NCI-H2196 (cell line): Measurements from ENCODE around the gene SPON1.
A peak's percentile ranks its signal among the peaks of the same experiment; 100 is the strongest.
"Not testable (repeated sequence)": the region's sequence is repeated elsewhere in the genome, so short reads cannot be mapped to it uniquely, and the experiment has no call there.

Experiments used
- DNase-seq: peaks from one replicate; lab custom pipeline; 2025; ENCODE audit not compliant: unreplicated experiment; lab: John Stamatoyannopoulos, UW

Gene SPON1

DNA sequence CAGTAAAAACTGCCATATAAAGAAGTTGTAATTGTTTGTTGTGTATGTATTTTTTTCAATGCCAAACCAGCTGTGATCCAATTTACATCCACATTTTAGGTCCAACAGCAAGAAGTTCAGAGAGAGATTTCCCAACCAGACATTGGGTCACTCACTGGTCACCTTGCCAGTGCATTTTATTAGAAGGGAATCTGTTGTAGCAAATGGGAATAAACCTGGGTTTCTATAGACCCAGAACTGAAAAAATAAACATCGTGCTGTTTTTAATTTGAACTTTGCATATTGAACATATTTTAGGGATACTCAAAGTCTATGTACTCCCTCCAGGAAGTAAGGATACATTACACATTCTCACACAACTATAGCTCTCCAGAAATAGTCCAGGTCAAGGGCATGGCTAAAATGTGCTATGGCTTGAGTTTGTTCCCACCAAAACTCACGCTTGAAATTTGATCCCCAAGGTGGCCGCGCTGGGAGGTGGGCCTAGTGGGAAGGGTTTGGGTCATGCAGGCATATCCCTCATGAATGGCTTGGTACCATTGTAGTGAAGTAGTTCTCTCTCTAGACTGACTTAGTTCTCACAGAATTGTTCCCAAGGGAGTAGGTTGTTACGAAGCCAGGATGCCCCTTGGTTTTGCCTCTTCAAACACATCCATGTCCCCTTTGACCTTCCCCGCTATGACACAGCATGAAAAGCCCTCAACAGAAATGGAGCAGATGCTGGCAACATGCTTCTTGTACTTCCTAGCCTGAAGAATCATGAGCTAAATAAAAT, 305.5 kb downstream of the SPON1 start:
- no peak for DNase-seq

DNA sequence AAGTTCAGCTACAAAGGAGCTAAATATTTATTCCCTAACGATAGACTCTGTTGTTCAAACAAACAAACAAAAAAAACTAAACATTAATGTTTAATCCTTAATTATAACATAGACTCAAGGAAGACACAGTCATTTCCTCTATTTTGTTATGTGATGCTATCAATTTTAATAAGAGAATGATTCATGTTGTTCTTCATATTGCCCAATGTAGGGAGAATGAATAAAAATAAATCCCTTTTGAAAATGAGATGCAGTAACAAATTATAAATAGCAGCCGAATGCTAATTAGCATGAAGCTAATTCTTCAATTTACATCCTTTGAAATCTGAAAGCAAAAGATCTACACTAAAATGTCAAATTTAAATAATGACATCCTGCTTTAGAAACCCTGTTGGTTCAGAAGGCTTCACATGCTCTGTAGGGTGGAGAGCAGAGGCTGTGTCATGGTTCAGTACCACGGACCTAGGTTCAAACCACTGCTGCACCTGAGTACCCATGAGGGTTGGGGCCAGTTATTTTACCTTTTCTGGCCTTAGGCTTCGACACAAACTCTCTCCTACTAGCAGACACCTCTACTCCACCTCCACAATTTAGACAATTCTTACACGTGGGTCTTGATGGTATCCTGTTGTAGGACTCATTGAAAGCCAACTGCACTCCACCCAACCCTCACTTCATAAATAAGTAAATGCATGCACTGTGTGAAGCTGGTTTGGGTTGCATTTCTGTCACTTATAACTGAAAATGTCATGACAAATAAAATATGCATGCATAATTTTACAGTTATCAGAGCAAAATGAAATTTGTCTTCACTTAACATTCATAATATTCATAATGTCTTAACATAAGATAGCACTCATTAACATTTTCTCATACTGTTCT, 307.4 kb downstream of the SPON1 start:
- no peak for DNase-seq

DNA sequence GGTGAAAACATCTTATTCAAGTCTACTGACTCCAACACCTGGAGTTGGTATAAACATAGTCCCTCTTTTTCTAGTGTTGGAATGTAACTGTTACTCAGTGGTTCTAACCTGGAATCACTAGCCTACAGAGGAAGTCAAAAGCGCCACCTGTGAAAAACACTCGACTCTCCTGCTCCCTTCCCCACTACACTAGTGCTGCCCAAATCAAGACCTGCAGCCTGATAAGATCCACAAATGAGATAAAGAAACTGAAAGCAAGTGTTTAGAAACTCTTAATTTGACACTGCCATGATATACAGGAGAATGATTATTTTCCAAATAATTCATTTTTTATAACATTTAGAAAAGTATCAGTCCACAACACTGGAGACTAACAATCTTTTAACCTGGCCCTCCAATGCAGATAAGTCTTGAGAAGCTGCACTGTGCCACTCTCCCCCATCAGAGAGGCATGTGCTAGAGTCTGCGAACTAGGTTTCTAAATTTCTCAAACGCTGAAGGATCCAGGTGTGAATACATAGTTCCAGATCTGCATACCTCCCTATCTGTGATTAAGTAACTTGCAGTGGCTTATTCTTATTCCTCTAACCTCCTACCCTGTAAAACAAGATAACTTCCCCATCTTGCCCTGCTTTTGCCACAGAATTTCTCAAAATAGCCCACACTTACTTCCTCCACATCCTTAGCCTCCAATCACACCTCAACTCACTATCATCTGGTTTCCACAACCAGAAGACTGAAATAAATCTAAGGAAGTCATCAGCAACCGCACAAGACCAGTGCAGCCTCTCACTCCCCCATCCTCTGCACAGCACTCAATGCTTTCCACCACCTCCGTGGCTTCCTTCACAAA, 308.4 kb downstream of the SPON1 start:
- no peak for DNase-seq

DNA sequence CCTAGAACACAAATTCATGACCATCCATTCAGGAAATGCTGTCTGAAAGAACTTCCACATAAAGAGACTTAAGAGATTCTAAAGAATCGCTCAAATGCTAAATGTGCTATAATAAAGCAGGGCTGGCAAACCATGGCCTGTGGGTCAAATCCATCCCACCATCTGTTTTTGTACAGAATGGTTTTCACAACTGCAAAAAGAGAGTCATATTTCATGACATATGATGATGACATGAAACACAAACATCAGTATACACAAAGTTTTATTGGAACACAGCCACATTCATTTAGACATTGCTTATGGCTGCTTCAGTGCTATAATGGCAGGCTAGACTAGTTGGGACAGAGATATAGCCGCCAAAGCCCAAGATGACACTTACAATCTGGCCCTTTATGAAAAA, 311.4 kb downstream of the SPON1 start:
- no peak for DNase-seq

DNA sequence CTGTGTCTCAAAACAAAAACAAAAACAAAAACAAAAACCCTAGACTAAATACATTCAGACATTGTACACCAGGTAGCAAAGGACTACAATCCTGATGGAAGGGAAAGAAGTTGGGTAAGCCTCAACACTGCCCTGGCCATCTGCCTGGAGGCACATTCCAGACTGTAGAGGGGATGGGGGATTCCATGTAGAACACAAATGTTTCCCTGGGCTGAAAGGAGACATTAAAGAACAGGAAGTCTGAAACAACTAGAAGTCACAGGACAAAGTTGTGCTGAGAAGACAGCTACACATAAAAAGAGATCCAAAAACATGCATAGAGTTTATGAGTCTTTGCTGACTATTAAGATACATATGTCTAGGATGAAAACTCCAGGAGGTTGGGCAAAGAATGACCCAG, 312.6 kb downstream of the SPON1 start:
- DNase-seq, result no peak

DNA sequence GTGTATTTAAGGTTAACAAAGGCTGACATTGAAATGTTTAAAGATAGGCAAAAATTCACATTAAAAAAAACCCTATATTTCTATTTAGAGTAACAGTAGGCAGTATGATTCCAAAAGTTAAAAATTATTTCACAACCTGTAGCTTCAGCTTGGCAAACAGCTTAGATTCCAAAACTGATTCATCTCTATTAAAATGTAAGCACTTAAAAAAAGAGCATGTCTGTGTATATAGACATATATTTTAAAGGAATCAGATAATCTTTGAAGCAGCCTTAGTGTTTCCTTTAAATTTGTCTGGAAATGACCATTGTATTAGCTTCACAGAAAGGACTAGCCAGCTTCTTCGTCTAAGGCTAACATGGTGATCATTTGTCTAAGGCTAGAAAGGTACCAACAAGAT, 316.3 kb downstream of the SPON1 start:
- DNase-seq, result not testable (repeated sequence)

DNA sequence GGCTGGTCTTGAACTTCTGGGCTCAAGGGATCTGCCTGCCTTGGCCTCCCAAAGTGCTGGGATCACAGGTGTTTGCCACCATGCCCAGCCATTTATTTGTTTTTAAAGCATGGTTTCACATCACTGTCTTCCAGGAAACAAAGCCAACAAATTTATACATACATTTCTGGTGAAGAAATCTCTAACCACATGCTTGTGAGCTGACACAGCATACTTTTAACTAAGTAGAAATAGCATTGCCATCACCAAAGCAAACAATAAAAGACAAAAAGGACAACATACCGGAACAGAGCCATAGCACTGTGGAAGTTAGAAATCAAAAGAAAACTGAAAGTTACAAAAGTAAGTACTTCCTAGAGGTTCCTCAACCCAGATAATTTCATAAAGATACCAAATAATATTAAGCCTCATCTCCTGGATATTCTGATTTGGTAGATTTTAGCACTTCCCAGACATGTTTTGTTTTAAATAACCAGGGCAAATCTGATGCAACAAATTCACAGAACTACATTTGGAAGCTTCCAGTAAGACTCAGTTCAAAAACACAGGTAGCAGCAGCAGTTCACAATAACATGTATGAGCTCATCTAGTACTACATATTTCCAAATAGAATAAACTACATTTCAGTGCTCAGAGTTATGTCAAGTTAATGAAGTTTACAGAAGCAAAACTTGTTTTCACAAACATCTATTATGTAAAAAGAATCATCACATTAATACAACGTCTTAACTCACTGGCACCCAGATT, 325.8 kb downstream of the SPON1 start:
- no peak for DNase-seq

DNA sequence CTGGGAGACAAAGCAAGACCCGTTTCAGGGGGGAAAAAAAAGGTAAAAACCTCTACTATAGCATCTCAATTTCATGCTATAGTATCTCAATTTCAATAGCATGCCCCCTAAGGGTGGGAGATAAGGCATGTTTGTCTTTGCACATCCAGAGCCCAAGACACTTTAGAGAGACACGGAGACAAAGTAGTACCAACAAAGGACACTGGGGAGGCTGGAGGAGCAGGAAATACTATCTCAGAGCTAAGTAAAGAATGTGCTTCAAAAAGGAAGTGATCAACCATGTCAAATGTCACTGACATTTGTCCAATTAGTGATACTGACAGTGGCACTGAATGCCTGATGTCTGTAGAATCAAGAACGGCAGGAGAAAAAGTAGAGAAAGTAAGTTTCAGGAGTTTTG, 327.9 kb downstream of the SPON1 start:
- DNase-seq, result no peak

DNA sequence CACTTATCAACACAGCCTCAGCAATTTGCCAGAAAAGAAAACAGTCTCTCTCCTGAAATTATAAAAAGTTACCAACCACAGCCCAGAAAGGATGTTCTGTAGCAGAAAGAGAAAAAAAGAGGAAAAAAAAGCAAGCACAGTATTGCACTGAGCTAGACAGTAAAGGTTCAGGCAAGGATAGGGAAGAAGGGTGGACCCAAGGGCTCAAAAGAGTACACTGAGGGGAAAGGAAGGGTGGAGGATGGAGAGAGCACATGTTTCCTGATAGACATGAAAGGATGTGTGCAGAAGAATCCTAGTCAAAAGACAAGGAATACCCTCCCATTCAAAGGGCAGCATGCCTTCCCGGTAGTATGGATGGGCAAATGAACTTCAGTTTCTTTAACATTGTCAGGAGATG, 337.4 kb downstream of the SPON1 start:
- no peak for DNase-seq

DNA sequence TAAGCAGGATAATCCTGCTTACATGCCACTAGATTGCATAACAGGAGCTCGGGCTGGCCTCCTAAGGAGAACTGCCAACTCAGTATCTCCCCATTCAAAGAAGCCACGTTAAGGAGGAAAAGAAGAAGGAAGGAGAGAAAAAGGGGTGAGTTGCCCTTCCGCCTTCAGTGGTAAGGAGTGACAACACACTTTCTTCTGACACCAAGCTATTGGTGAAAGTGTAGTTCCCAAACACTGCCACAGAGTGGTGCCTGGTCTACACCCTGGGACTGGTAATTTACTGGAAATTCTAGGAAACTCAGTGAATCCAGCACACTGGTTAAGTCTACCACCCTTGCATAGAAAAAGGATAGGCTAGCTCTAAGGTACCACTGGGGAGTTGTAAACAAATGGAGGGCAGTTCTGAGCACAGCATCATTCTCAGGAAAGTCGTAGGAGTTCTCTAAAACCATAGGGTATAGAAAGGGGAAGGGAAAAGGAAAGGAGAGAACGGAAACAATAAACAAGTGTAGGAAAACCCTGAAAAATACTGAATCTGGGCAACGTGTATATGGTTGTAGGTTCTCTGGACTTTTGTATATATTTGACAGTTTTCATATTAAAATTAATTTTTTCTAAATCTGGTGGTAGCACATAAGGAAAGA, 338.3 kb downstream of the SPON1 start:
- peak; percentile 54 for DNase-seq

DNA sequence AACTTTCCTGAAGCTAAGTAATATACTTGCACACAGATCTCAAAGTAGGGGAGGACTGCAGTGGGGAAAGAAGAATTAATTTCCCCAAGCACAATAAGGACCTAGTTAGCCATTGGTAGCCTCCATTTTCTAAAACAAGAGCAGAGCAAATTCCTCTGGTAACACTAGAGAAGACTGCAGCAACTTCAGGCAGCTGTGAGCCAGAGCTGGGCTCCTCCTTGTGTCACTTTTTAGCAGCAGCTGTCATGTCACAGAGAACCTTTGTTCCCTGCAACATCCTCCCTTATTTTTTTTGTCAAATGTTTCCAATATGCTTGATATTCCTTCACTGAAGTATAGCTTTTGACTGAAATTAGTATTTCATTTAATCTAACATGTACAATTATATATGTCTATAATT, 342.1 kb downstream of the SPON1 start:
- no peak for DNase-seq

DNA sequence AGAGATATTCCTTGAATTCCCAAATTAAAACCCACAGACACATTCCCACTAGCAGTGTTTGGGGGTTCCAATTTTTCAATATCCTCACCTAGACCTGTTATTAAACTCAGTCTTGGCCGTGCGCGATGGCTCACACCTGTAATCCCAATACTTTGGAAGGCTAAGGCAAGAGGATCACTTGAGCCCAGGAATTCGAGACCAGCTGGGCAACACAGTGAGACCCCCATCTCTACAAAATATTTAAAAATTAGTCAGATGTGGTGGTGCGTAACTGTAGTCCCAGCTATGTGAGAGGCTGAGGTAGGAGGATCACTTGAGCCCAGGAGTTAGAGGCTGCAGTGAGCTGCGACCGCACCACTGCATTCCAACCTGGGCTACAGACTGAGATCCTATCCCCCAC, 343.1 kb downstream of the SPON1 start:
- no peak for DNase-seq

DNA sequence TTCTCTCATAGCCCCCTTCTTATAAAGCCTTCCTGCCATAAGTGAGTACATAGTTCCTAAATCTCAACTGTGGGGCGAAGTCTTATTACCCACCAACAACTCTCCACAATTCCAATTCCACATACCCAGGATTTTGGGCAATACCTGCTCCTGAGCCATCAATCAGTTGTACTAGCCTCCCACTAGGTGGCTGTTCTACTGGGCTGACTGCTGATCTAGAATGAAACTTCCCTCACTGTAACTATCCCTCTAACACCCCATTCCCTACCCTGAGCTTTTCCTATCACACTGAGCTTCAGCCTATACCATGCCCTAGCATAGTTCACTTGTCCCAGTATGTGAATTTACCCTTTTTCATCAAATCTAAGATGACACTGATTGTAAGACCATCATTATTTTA, 344.0 kb downstream of the SPON1 start:
- no peak for DNase-seq

DNA sequence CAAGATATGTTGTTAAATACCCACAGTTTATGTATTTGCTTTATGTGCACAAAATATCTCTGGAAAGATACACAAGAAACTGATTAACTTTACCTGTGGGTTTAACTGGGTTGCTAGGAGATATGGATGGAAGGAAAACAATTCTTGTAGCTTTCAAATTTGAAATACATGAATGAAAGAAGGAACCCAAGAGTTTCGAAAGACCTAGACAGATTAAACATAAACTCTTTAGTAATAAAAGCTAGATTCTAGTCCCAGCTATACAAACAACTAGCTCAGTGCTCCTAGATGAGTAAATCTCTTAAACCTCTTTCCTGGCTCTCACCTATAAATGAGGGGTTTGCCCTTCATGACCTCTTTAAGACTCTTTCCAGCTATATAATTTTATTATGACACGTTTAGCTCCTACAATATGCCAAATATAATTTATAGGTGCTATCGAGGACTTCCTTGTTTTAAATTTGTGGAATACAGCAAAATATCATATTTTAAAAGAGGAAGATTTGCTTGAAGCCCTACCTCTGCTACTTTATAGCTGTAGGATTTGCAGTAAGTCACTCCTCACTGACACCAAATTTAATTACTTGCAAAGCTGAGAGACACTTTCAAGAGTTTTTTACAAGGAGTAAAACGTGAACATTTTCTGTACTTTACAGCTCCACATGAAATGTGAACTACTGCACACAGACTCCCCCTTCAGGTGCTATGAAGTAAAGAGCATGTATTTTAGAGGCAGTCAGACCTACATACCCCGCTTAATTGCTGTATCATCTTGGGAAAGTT, 345.8 kb downstream of the SPON1 start:
- peak; percentile 17 for DNase-seq

DNA sequence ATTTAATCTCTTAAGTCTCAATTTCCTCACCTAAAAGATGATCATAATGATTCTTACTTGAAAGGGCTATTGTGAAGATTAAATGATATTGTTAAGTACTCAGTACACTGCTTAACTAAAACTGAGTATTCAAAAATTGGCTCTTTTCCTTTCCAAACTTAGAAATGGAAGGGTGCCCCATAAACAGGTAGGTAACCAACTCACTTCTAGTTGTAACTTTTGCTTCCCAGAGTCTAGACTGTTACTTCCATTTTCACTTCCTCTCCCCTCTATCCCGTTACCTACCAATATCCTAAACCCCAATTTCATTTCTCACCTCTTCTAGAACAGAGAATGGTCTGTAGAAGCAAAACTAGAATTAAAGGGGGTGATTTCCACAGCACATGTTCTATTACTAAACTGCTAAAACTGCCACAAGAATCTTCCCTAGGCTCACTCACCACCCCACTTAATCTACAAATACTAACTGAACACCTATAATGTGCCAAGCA, 346.4 kb downstream of the SPON1 start:
- no peak for DNase-seq

DNA sequence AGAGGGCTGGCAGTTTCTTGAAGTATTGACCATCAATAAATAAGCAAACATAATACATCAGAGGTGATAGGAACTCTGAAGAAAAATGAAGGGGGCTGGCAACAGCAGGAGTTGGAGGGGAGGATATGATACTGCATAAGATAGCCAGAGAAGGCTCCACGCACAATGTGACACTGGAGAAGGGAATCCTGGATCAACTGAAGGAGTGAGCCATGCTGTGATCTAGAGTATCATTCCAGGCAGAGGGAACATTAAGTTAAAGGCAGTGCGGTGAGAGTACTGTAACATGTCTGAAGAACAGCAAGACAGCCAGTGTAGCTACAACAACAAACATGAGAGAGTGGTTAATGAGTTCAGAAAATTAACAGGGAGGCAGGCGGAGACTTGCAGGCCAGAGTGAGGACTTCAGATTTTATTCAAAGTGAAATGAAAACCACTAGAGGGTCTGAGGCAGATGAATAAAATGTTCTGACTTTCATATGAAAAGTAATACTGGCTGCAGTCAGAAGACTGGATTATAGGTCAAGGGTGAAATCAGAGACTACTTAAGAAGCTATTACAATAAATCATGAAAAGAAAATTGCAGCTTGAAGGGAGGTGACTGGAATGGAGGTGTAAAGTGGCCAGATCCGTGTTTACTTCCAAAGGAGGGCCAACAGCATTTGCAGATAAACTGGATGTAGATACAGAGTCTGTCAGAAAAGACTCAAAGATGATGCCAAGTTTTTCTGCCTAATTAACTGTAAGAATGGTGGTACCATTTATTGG, 347.1 kb downstream of the SPON1 start:
- peak; percentile 20 for DNase-seq

DNA sequence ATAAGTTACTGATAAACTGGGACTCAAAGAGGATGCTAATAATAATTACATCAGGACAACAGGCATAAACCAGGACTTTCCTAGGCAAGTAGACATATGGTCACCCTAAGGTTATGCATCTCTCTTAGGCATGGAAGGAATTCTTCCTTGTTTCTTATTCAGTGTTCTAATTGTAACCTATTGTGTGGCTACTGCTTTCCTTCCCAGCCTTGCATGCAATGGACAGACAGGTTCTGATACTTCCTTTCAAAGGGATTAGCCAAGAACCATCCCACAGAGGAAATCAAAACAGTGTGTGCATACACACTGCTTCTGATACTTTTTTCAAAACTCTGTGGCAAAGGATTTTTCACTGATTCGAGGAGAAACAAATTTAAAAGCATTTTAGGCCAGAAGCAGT, 348.2 kb downstream of the SPON1 start:
- no peak for DNase-seq

DNA sequence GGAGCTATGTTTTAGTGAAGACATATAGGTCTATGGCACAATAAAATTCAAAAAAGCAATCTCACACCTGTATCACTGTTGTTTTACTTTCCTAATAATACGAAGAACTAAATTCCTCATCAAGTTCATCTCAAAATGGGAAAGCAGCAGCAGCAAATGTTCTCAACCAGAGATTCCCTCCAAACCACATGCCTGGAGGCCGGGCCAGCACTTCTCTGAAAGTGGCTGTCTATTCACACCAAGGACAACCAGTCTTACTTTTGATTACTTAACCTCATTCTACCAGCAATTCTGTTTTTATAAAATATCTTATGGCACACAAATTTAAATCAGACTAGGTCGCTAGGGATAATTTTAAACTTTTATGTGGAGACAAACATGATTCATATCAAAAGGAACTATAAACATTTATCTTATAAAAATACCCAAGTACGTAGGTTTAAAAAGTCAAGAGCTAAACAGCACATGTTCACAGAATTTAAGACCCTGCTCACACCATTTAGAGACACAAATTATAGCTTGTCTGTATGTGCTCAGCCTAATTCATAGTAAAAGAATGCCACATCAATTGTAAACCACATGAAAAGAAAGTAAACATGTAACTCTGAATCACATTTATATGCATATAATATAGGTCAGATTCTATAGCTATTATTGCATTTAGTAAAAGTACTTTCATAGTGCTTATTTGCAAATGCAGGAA, 350.4 kb downstream of the SPON1 start:
- no peak for DNase-seq
